M059J (cell line): ENCODE measurements around the gene FKBP15. TPM values are rescaled to one million over a fixed set of nuclear protein-coding genes. Genes with fewer than 3 reads are reported as not detected.

Experiments
- total RNA-seq: library from RNA; depleted of rRNA; stranded (reverse); fragments of >200 nt; shearing (Covaris generic); gene quantifications from 2 replicates; pipeline ENCODE4 v1.2.3, GENCODE V29; 2014; rRNA removed

The FKBP15 gene
- total RNA-seq, 1 experiment from 2014 or later, result 36.8 TPM

Other genes with a start within 250 kb of the FKBP15 start
- 7.3 and 8.1 TPM in 2 replicates for gene ZNF883, start 209.1 kb downstream of the FKBP15 start, total RNA-seq
- 1.4 and 3.1 TPM in 2 replicates for gene ZFP37, start 164.6 kb downstream of the FKBP15 start, total RNA-seq
- 9.9 and 14.8 TPM in 2 replicates for gene SLC31A2, start 70.3 kb downstream of the FKBP15 start, total RNA-seq
- gene SLC31A1, start 267 bp upstream of the FKBP15 start, total RNA-seq, result 21.4 and 34.0 TPM in 2 replicates
- gene CDC26, start 54.3 kb upstream of the FKBP15 start, total RNA-seq, result 72.0 and 80.5 TPM in 2 replicates
- 50.8 and 61.0 TPM in 2 replicates for gene PRPF4, start 54.4 kb upstream of the FKBP15 start, total RNA-seq
- gene RNF183, start 82.1 kb upstream of the FKBP15 start, total RNA-seq, result not detected in 2 replicates
- 0.22 and 0.32 TPM in 2 replicates for gene WDR31, start 119.0 kb upstream of the FKBP15 start, total RNA-seq
- not detected in 2 replicates for gene BSPRY, start 128.3 kb upstream of the FKBP15 start, total RNA-seq
- 5.1 and 8.1 TPM in 2 replicates for gene HDHD3, start 155.7 kb upstream of the FKBP15 start, total RNA-seq
- gene ALAD, start 180.0 kb upstream of the FKBP15 start, total RNA-seq, result 8.2 and 11.2 TPM in 2 replicates
- gene POLE3, start 189.4 kb upstream of the FKBP15 start, total RNA-seq, result 144 and 155 TPM in 2 replicates
- gene C9orf43, start 189.5 kb upstream of the FKBP15 start, total RNA-seq, result 0.05 and 1.1 TPM in 2 replicates
- gene RGS3, start 242.4 kb upstream of the FKBP15 start, total RNA-seq, result 84.9 and 137 TPM in 2 replicates